HEK293T (cell line): ENCODE data around the gene MID1.

ENCODE experiments used
- BHLHE40 ChIP-seq: fragments of 450-650 bp; IDR thresholded peaks from 2 replicates; pipeline ENCODE4 v1.6.1; 2016; ENCODE audit warnings: mild to moderate bottlenecking, moderate library complexity, borderline replicate concordance
- FOXA1 ChIP-seq: fragments of 450-650 bp; IDR thresholded peaks from 2 replicates; pipeline ENCODE4 v1.6.1; 2016; ENCODE audit warnings: mild to moderate bottlenecking
- FOXK2 ChIP-seq: fragments of 450-650 bp; IDR thresholded peaks from 2 replicates; pipeline ENCODE4 v1.6.1; 2016; ENCODE audit warnings: mild to moderate bottlenecking
- NFRKB ChIP-seq: fragments of 450-650 bp; IDR thresholded peaks from 2 replicates; pipeline ENCODE4 v1.6.1; 2016; ENCODE audit warnings: mild to moderate bottlenecking, moderate library complexity
- SP1 ChIP-seq: fragments of 450-650 bp; IDR thresholded peaks from 2 replicates; pipeline ENCODE4 v1.6.1; 2017
- TARDBP ChIP-seq: fragments of 450-650 bp; IDR thresholded peaks from 2 replicates; pipeline ENCODE4 v1.6.1; 2016

GRCh38 chrX:10484683-10485247 is 135.6 kb downstream of the MID1 start:
- TF ChIP-seq FOXK2 (no peak), BHLHE40 (no peak), SP1 (no peak), NFRKB (no peak), FOXA1 (no peak), TARDBP (no peak)
